Activated T-helper 1 cell treated with anti-CD3 and anti-CD28 coated beads, Interleukin-2, amount 50 U/mL, for 16 hours (primary cell): ENCODE data around the gene ZNF467.

Experiments
- DNase-seq, 2 donors: peaks; one replicate each; pipeline ENCODE4 v3.0.0-alpha.2; 2020; ENCODE audit warnings: low read depth in 1 of 2, low spot score in 1 of 2

Gene ZNF467

DNA sequence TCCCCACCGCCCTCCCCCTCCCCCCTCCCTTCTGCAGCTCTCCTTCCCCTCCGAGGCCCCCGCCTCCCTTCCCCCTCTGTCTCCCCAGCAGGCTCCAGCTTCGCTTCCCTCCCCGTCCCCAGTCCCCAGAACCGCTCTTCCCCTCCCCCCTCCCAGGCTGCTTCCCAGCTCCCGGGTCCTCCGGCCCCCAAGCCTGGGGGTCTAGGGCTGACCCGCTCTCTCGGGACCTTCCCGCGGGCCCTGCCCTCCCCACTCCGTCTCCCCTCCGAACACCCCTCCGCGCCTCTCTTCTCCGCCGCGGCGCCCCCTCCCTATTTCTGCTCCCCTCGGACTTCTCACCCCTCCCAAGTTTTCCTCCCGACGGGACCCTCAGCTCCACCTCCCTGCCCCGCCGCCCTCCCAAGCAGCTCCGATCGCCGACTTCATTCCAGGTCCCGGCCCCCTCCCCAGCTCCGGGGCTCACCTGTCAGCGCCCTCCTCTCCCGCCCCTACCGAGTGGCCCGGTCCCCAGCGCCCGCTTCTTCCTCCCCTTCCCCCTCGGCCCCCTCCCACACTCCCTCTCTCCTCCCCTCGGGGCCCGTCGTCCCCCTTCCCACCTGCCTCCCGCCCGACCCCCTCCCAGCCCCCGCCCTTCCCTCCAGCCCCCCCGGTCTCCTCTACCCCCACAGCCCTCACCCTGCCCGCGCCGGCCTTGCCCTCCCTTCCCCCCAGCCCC, 990 bp downstream of the ZNF467 start:
- DNase-seq: no peak

DNA sequence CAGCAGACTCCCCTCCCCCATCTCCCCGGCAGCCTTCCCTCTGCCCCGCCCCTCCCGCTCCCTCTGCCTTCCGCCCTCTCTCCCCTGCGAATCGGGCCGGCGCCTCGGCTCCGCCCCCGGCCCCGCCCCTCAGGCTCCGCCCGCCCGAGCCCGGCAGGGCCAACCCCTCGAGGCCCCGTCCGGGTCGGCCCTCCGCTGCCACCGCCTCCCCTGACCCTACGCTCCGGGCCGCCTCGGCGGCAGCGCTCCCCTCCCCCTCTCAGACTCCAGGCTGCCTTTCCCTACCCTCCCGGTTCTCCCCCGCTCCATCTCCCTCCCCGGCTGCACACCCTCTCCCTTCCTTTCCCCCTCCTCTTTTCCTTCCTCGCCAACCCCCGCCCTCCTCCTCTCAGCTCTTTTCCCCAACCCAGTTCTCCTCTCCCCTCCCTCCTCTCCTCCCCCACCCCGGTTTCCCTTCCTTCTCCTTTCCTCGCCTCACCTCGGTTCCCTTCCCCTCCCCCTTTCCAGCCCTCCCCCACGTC, 1.6 kb downstream of the ZNF467 start:
- DNase-seq: peak; percentile 67 to 82

DNA sequence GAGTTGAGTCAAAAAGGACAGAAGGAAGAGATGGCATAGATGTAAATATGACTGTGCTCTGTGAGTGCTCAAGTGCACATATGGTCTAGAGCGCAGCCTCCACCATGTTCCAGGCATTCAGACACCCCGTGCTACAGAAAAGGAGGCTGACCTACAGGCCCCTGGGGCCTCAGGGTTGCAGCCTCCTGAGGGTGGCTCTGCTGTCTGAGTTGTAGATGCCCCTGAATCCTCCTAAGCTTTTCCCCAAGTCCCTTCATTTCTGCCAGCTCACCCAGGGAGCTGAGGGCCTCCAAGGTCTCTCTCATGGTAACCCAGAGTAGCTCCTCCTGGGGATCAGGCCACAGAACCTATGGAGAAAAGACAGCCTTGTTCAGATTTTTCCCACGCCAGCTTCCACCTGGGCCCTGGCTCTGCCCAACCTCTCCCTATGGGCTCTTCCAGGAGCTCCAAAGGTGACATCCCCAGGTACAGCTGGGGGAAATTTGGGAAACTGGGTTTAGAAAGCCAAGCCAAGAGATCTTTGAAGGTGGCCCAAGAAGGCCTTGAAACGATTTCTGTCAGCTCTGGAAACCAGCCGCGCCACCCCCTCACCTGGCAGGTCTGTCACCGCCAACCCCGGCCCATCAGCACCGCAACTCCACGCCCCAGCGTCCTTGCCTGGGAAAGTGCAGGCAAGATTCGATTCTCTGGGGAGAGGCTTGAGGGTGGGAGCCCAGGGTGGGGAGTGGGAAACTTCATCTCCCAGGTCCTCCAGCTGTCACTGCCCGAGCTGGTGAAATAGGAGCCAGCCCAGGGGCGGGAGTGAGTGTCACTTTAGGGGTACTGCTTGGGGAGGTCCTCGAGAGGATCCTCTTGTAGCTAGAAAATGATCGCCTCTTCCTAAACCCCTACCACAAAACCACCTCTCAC, 2.4 kb downstream of the ZNF467 start:
- DNase-seq: no peak

DNA sequence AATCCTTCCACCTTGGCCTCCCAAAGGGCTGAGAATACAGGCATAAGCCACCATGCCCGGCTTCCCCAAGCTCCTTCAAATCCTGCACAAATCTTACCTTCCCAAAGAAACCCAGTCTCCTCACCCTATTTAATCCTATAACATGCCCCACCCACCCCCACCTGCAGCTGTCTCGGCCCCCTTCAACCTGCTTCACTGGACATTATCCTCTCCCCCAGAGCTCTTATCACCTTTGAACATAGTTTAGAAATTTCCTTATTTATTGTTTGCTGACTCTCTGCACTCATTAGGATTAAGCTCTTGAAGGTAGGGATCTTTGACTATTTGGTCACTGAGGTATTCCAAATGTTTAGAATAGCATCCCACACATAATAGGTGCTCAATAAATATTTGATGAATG, 3.5 kb downstream of the ZNF467 start:
- DNase-seq: no peak

GRCh38 chr7:149768931-149769330, 4.5 kb downstream of the ZNF467 start:
- DNase-seq: no peak

- no peak for DNase-seq
These were observed 6.3 kb downstream of the ZNF467 start for GRCh38 chr7:149767068-149767467.

GRCh38 chr7:149766135-149766675, 7.2 kb downstream of the ZNF467 start:
- no peak for DNase-seq

DNA sequence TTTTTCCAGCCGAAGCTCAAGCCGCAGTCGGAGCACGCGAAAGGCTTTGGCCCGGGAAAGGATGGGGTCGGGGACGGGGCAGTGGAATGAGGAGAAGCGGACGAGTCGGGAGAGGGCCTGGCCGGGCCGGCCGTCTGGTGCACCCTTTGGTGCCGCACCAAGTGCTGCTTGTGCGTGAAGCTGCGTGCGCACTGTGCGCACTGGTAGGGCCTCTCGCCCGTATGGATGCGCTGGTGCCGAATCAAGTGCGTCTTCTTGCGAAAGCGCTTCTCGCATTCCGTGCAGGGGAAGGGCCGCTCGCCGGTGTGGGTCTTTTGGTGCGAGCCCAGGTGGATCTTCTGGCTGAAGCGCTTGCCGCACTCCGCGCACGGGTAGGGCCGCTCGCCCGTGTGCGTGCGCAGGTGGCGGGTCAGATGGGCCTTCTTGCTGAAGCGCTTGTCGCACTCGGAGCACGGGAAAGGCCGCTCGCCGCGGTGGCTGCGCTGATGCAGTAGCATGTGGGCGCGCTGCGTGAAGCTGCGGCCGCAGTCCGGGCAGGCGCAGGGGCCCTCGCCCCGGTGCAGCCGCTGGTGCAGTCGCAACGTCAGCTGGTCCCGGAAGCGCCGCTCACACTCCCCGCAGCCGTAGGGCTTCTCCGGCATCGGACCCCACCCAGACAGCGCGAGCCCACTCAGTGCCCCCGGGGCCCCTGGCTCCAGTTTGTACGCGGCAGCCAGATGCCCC, 7.8 kb downstream of the ZNF467 start:
- DNase-seq: no peak

DNA sequence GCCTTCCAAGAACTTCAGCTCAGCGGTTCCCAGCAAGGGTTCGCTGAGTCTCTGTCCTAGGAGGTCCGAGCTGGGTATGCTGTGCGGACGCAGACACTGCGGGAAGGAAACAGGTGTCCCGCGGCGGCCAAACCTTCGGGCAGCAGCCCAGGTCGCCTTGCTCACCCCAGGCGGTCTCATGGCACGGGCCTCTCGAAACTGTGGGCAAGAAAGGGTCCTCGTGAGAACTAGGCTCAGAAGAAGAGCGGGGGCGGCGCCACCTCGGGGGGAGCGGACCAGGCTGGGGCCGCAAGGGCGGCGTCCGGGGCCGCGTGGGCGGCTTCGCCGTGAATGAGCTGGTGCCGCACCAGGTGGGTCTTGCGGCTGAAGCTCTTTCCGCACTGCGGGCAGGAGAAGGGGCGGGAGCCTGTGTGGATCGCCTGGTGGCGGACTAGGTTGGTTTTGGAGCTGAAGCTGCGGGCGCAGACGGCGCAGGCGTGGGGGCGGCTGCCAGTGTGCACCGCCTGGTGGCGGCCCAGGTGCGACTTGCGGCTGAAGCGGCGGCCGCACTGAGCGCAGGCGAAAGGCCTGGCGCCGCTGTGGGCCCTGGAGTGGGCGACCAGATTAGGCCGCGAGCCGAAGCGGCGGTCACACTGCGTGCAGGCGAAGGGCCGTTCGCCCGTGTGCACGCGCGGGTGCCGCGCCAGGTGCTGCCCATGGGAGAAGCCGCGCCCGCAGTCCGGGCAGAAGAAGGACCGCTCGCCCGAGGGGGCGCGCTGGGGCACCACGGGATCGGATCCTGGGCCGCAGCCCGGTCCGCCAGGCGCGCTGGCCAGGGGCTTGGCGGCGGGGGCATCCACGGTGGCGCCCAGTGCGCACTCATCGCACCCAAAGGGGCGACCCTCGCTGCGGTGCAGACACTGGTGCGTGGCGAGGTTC, 8.6 kb downstream of the ZNF467 start:
- no peak for DNase-seq

DNA sequence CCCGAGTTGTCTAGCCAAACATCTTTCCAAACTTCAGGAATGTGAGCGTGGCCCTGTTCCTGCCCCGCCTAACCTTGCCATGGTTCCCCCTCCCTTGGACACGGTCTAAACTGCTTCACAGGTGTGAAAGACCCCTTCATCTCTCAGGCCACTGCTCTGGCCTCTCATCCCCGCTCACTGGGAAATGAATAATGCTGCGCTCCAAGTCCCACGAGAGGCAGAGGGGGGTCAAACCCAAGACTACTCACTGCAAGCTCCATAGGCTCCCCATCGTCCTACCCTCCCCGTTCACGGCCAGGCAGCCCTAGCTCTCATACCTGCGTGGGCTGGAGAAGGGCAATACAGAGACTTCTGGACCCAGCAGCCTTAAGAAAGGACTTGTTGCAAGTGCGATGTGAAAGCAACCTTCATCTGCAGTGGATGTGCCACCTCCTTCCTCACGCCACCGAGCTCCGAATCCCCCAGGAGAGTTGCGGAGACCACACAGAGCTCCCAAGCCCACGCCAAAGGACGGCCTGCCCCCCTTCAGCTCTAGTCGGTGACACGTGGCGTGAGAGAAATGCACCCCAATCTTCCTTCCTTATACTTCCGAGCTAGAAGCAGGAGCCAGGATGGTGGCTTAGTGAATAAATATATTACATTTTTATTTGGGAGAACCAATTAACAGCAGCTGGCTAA, 9.7 kb downstream of the ZNF467 start:
- DNase-seq: no peak

GRCh38 chr7:149762610-149763009, 10.8 kb downstream of the ZNF467 start:
- no peak for DNase-seq

- DNase-seq: no peak
These were observed 11.3 kb downstream of the ZNF467 start for GRCh38 chr7:149762089-149762488.

- no peak for DNase-seq
These were observed 12.1 kb downstream of the ZNF467 start for GRCh38 chr7:149761307-149761706.

DNA sequence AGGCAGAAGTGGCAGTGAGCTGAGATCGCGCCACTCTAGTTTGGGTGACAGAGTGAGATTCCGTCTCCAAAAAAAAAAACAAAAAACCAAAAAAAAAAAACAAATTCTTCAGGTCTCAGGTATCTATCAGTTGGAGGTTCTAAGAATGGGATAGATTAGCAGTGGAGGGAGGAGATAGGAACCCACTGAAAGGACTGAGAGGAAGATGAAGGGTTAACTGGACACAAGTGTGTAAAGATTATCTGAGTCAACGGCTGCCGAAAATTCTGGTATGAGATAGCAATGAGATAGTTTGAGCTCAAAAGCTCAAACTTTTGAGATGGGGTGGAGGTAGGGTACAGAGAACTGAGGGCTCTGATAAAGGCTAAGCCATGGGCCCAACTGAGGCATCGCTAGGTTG, 12.8 kb downstream of the ZNF467 start:
- DNase-seq: no peak

DNA sequence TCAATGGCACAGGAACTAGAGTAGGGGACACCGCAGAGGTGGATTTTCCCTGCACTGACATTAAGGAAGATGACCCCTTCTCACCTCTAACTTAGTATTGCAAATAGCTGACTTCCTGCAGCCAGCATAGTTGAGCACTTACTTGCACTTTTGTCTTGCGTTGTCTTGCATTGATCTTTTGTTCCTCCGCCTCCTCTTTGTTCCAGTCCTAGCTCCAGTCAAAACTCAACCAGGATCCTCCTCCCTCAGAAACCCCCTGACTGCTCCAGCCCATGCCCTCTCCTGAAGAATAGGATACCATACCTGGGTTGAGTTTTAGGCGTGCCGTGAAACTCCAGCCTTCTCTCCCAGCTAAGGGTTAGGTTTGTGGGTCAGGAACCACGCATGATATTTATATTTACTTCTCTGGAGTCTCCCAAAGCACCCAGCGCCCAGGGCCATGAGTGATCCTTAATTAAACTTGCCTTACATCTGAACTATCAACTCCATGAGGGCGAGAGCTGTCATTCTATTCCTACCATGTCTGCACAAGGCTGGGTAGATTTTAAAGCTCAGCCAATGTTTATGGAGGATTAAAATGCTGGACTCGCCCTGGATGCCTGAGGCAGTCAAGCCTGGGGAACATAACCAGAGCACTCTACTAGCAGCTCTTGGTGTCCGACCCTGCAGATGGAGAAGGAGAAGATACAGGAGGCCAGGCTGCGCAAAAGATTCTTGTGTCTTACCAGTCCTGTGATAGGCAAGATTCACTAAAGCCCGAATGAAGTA, 14.1 kb downstream of the ZNF467 start:
- DNase-seq: no peak

DNA sequence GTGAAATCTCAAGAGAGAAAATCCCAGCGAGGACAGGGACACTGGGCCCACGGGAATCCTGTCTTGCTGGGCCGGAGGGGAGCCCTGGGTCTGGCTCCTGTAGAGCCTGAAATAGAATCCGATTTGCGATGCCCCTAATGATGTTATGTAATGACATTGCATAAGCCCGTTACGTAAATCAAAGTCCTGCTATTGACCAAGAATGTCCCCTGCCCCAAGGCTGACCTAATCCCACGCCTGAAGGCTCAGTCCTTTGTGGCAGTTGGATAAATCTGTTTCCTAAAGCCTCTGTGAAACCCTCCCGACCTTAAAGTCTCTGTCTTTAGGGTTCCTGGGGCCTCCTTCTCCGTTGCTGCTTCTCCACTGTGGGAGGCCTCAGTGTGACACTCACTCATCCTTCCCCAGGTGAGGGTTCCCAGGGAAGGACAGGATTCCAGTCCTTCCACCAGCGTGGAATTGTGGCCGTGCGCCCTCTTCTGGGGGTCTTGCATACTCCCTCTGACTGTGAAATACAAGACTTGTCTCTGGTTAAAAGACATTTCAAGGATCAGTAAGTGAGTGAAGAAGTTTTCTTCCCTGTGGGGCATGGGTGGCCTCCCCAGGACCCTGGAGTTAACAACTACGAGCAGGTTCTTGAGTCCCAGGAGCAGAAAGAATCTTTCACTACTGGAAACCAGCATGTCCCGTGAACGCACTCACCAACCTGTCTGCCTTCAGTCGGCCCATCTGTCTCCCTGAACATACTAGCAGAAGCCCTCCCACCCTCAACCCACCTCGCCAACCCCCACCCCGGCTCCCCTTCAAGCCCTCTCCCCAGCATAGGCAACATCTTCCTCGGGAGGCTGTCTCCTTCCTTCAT, 19.8 kb downstream of the ZNF467 start:
- DNase-seq: no peak

DNA sequence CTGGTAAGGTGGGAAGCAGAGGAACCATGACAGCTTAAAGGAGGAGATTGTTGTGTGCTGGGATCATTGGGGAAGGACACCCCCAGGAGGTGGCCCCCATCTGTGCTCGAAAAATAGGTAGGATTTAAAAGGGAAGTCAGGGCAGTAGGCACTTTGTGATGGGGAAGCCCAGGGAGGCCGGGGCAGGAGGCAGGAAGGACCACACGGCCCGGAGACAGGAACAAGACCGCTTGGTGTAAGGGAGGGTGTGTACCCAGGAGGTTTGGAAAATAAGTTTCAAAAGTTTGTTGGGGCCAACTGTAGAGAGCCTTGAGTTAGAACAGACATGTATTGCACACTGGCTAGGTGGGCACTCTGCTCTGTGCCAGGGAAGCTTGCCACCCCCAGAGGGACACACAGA, 20.7 kb downstream of the ZNF467 start:
- no peak for DNase-seq
